Measurements from ENCODE around the gene TOP1.

- TF ChIP-seq ZNF277 (CRISPR knock-in tag; IDR thresholded peaks at IDR 0.05; ENCODE audit: borderline replicate concordance): no peak
- no peak for TF ChIP-seq NFYB (IDR thresholded peaks at IDR 0.05; ENCODE audit: extremely low read depth, insufficient read length)
- no peak for TF ChIP-seq SP1 (CRISPR knock-in tag; IDR thresholded peaks at IDR 0.05)
- no peak for TF ChIP-seq CBX3 (IDR thresholded peaks at IDR 0.05; ENCODE audit: borderline replicate concordance in 1 of 2, low read length in 2 of 2)
- no peak for TF ChIP-seq ZNF695 (CRISPR knock-in tag; IDR thresholded peaks at IDR 0.05)
- TF ChIP-seq WHSC1 (IDR thresholded peaks at IDR 0.05; ENCODE audit: low read length): no peak
- TF ChIP-seq E2F1 (CRISPR knock-in tag; IDR thresholded peaks at IDR 0.05): no peak
- no peak for TF ChIP-seq POLR2AphosphoS5 (IDR thresholded peaks at IDR 0.05; ENCODE audit: control insufficient read depth, insufficient read depth, low read depth, low read length)
- no peak for TF ChIP-seq ARID3A (IDR thresholded peaks at IDR 0.05; ENCODE audit: borderline replicate concordance, low read depth, low read length)
- no peak for TF ChIP-seq SMC3 (conservative IDR thresholded peaks at IDR 0.05; ENCODE audit: insufficient read depth, low read depth, low read length)
Measured at GRCh38 chr20:41040855-41041254, 12.2 kb downstream of the TOP1 start.
